Liver (tissue), 9 donors: ENCODE data around the gene PI4K2A. TPM values are rescaled to one million over a fixed set of nuclear protein-coding genes. Genes with fewer than 3 reads are reported as not detected.

Experiments used
- DNase-seq: peaks from one replicate; pipeline ENCODE4 v3.0.0-alpha.2; 2017; ENCODE audit warnings: low spot score
- H3K27ac ChIP-seq, 2 donors: one replicate each; pipeline ENCODE4 v1.7.0; 2013; ENCODE audit warnings: inconsistent platforms in 2 of 2, low read length in 2 of 2, control low read depth in 1 of 2, low read depth in 1 of 2, mild to moderate bottlenecking in 1 of 2
- H3K27me3 ChIP-seq, 4 donors: one replicate each; pipeline versions ENCODE4 v1.6.1 to v1.7.0; 2013; ENCODE audit warnings: low read length in 3 of 4, inconsistent platforms in 1 of 4, mild to moderate bottlenecking in 1 of 4, moderate library complexity in 1 of 4; ENCODE audit not compliant: control insufficient read depth in 4 of 4, insufficient read depth in 4 of 4
- H3K36me3 ChIP-seq, 4 donors: one replicate each; pipeline versions ENCODE4 v1.6.1 to v1.7.0; 2013; ENCODE audit warnings: low read length in 3 of 4, mild to moderate bottlenecking in 3 of 4, low read depth in 1 of 4, moderate library complexity in 1 of 4; ENCODE audit not compliant: control insufficient read depth in 4 of 4, insufficient read depth in 3 of 4
- H3K4me1 ChIP-seq, 4 donors: one replicate each; pipeline versions ENCODE4 v1.6.1 to v1.7.0; 2013; ENCODE audit warnings: low read length in 3 of 4, mild to moderate bottlenecking in 3 of 4, moderate library complexity in 1 of 4; ENCODE audit not compliant: control insufficient read depth in 4 of 4, insufficient read depth in 4 of 4
- H3K4me3 ChIP-seq, 3 donors: one replicate each; pipeline versions ENCODE4 v1.6.1 to v1.7.0; 2013; ENCODE audit warnings: low read length in 3 of 3, control low read depth in 1 of 3, low read depth in 1 of 3, mild to moderate bottlenecking in 1 of 3
- H3K9ac ChIP-seq, 2 donors: one replicate each; pipeline ENCODE4 v1.7.0; 2013; ENCODE audit warnings: low read length in 2 of 2, mild to moderate bottlenecking in 2 of 2, moderate library complexity in 2 of 2, control low read depth in 1 of 2, low read depth in 1 of 2
- H3K9me3 ChIP-seq, 4 donors: one replicate each; pipeline versions ENCODE4 v1.6.1 to v1.7.0; 2013; ENCODE audit warnings: low read length in 3 of 4; ENCODE audit not compliant: control insufficient read depth in 4 of 4
- EGR1 ChIP-seq, 2 donors: IDR thresholded peaks; 2 replicates each; pipeline ENCODE4 v1.6.1; 2016 to 2018; ENCODE audit warnings: antibody characterized with exemption in 2 of 2, low read depth in 2 of 2
- FOXA1 ChIP-seq: IDR thresholded peaks from 2 replicates; pipeline ENCODE4 v1.6.1; 2016; ENCODE audit warnings: antibody characterized with exemption
- FOXA2 ChIP-seq: IDR thresholded peaks from 2 replicates; pipeline ENCODE4 v1.6.1; 2016; ENCODE audit warnings: antibody characterized with exemption
- GABPA ChIP-seq, 2 donors: IDR thresholded peaks in 1 of 2; conservative IDR thresholded peaks in 1 of 2; 2 replicates each; pipeline ENCODE4 v1.6.1; 2016; ENCODE audit warnings: antibody characterized with exemption in 2 of 2, mild to moderate bottlenecking in 1 of 2, moderate library complexity in 1 of 2
- HNF4A ChIP-seq, 2 donors: conservative IDR thresholded peaks; 2 replicates each; pipeline ENCODE4 v1.6.1; 2016; ENCODE audit warnings: antibody characterized with exemption in 2 of 2, mild to moderate bottlenecking in 2 of 2
- HNF4G ChIP-seq: IDR thresholded peaks from 2 replicates; pipeline ENCODE4 v1.6.1; 2016; ENCODE audit warnings: antibody characterized with exemption
- JUND ChIP-seq, 2 donors: IDR thresholded peaks; 2 replicates each; pipeline ENCODE4 v1.6.1; 2016; ENCODE audit warnings: antibody characterized with exemption in 2 of 2
- NR2F2 ChIP-seq: IDR thresholded peaks from 2 replicates; pipeline ENCODE4 v1.6.1; 2016; ENCODE audit warnings: antibody characterized with exemption
- RAD21 ChIP-seq, 2 donors: IDR thresholded peaks; 2 replicates each; pipeline ENCODE4 v1.6.1; 2016; ENCODE audit warnings: antibody characterized with exemption in 2 of 2, mild to moderate bottlenecking in 2 of 2
- RXRA ChIP-seq, 2 donors: IDR thresholded peaks; 2 replicates each; pipeline ENCODE4 v1.6.1; 2017 to 2018; ENCODE audit warnings: antibody characterized with exemption in 2 of 2, mild to moderate bottlenecking in 1 of 2
- SP1 ChIP-seq: IDR thresholded peaks from 2 replicates; pipeline ENCODE4 v1.6.1; 2018; ENCODE audit warnings: antibody characterized with exemption, mild to moderate bottlenecking
- TAF1 ChIP-seq: conservative IDR thresholded peaks from 2 replicates; pipeline ENCODE4 v1.6.1; 2016; ENCODE audit warnings: antibody characterized with exemption, mild to moderate bottlenecking
- YY1 ChIP-seq: IDR thresholded peaks from 2 replicates; pipeline ENCODE4 v1.6.1; 2016; ENCODE audit warnings: antibody characterized with exemption, mild to moderate bottlenecking
- WGBS: extraction: QIAGEN DNeasy Blood & Tissue Kit; methylation state at CpG from one replicate; pipeline ENCODE4 v1.1.7; 2013; 5-methylcytosine and 5-hydroxymethylcytosine counted together
- polyA plus RNA-seq, 2 donors: library from polyadenylated mRNA; stranded (reverse) in 1 of 2; unstranded in 1 of 2; fragments of 200-250 nt in 1 of 2; fragments of >200 nt in 1 of 2; fragmentation: Nextera tagmentation in 1 of 2; extraction: Ambion mirVana in 1 of 2; gene quantifications; one replicate each; pipeline versions ENCODE4 v1.2.1 to v1.2.3, GENCODE V29; 2013 to 2015
- total RNA-seq, 2 donors: library from RNA; depleted of rRNA; stranded (reverse); fragments of >200 nt; gene quantifications; one replicate each; pipeline ENCODE4 v1.2.3, GENCODE V29; 2014
- TF ChIP-seq, protein P1 (sequence below): IDR thresholded peaks from 2 replicates; pipeline ENCODE4 v1.6.1; 2016; ENCODE audit warnings: antibody characterized with exemption
- TF ChIP-seq, protein P2 (sequence below): IDR thresholded peaks from 2 replicates; pipeline ENCODE4 v1.6.1; 2016; ENCODE audit warnings: antibody characterized with exemption
- TF ChIP-seq, protein P3 (sequence below): IDR thresholded peaks from 2 replicates; pipeline ENCODE4 v1.6.1; 2016; ENCODE audit warnings: antibody characterized with exemption, mild to moderate bottlenecking
- TF ChIP-seq, protein P4 (sequence below): IDR thresholded peaks from 2 replicates; pipeline ENCODE4 v1.6.1; 2016; ENCODE audit warnings: antibody characterized with exemption
- TF ChIP-seq, protein P5 (sequence below): fragments of 150-350 bp; IDR thresholded peaks from 2 replicates; pipeline ENCODE4 v1.5.1; 2017; ENCODE audit warnings: improper control_type of control experiment, low read depth, low read length; ENCODE audit not compliant: missing input control
- donor health status: healthy.
- donor health status: healthy.
- donor health status: healthy.
- donor health status: healthy.
- donor health status: healthy.

Gene PI4K2A
- total and polyA plus RNA-seq, 4 donors: 4.4 to 17.6 (median 11.2) TPM

DNA sequence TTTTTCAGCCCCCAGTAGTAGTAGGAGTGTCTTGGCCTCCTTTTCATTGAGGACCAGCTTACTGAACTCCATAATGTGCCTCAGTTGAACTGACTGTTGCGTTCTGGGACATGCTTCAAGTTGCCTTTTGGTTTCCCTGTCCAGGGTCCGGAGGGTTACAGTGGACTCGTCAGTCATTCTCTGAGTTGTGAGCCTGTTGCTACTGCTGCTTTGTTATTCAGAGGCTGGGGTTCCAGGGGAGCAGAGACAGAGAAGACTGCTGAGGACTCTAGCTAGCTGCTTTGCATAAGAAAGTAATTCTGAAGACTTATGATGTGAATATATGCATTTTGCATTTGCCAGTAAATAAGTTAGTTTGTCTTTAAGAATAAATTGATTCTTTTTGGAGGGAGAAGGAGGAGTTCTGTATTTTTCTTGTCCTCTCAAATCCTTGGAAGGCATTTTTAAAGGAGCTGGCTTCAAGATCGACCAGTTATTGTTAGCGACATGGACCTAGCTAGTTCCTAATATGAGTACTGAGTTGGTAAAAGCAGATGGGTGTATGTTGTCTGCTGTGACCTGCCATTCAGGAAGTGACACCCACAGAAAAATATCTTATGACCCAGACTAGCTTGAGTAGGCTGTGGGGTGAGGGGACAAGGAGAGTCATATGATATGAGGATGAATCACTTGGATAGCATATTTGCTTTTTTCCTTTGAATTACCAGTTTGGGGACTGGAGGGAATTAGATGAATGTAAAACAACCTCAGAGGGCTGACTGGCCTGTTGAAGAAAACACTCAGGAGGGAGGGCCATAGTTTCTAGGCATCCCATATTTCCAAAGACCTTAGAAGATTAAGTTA, 8.3 kb downstream of the PI4K2A start:
- H3K4me1 ChIP-seq: peaks cover 0 to 2% (median 0%) of the 10 kb centered on the region in 4 donors
- H3K27me3 ChIP-seq: no peaks in the 10 kb centered on the region
- no peaks in the 10 kb centered on the region for H3K9me3 ChIP-seq
- no peak overlapping the region for H3K4me3 ChIP-seq
- WGBS: 83% methylated on average over 5 of the region's 5 CpGs
- TF ChIP-seq HNF4G (no peak), YY1 (peak; percentile 15), SP1 (no peak), FOXA1 (no peak), JUND (IDR thresholded peaks at IDR 0.05) (peak in 1 of 2 donors; percentile 39), RAD21 (IDR thresholded peaks at IDR 0.05) (no peak), GABPA (IDR thresholded peaks at IDR 0.05 in 1 of 2, conservative IDR thresholded peaks at IDR 0.05 in 1 of 2) (no peak), HNF4A (conservative IDR thresholded peaks at IDR 0.05) (no peak), RXRA (IDR thresholded peaks at IDR 0.05) (no peak), EGR1 (IDR thresholded peaks at IDR 0.05; ENCODE audit: low read depth in 2 of 2) (no peak), FOXA2 (no peak), NR2F2 (no peak), TAF1 (no peak)
- TF ChIP-seq, protein P1, sequence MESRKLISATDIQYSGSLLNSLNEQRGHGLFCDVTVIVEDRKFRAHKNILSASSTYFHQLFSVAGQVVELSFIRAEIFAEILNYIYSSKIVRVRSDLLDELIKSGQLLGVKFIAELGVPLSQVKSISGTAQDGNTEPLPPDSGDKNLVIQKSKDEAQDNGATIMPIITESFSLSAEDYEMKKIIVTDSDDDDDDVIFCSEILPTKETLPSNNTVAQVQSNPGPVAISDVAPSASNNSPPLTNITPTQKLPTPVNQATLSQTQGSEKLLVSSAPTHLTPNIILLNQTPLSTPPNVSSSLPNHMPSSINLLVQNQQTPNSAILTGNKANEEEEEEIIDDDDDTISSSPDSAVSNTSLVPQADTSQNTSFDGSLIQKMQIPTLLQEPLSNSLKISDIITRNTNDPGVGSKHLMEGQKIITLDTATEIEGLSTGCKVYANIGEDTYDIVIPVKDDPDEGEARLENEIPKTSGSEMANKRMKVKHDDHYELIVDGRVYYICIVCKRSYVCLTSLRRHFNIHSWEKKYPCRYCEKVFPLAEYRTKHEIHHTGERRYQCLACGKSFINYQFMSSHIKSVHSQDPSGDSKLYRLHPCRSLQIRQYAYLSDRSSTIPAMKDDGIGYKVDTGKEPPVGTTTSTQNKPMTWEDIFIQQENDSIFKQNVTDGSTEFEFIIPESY: no peak
- TF ChIP-seq, protein P2, sequence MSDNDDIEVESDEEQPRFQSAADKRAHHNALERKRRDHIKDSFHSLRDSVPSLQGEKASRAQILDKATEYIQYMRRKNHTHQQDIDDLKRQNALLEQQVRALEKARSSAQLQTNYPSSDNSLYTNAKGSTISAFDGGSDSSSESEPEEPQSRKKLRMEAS: no peak
- TF ChIP-seq, protein P3, sequence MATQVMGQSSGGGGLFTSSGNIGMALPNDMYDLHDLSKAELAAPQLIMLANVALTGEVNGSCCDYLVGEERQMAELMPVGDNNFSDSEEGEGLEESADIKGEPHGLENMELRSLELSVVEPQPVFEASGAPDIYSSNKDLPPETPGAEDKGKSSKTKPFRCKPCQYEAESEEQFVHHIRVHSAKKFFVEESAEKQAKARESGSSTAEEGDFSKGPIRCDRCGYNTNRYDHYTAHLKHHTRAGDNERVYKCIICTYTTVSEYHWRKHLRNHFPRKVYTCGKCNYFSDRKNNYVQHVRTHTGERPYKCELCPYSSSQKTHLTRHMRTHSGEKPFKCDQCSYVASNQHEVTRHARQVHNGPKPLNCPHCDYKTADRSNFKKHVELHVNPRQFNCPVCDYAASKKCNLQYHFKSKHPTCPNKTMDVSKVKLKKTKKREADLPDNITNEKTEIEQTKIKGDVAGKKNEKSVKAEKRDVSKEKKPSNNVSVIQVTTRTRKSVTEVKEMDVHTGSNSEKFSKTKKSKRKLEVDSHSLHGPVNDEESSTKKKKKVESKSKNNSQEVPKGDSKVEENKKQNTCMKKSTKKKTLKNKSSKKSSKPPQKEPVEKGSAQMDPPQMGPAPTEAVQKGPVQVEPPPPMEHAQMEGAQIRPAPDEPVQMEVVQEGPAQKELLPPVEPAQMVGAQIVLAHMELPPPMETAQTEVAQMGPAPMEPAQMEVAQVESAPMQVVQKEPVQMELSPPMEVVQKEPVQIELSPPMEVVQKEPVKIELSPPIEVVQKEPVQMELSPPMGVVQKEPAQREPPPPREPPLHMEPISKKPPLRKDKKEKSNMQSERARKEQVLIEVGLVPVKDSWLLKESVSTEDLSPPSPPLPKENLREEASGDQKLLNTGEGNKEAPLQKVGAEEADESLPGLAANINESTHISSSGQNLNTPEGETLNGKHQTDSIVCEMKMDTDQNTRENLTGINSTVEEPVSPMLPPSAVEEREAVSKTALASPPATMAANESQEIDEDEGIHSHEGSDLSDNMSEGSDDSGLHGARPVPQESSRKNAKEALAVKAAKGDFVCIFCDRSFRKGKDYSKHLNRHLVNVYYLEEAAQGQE: peak; percentile 19
- TF ChIP-seq, protein P4, sequence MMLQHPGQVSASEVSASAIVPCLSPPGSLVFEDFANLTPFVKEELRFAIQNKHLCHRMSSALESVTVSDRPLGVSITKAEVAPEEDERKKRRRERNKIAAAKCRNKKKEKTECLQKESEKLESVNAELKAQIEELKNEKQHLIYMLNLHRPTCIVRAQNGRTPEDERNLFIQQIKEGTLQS: no peak
- TF ChIP-seq, protein P5, sequence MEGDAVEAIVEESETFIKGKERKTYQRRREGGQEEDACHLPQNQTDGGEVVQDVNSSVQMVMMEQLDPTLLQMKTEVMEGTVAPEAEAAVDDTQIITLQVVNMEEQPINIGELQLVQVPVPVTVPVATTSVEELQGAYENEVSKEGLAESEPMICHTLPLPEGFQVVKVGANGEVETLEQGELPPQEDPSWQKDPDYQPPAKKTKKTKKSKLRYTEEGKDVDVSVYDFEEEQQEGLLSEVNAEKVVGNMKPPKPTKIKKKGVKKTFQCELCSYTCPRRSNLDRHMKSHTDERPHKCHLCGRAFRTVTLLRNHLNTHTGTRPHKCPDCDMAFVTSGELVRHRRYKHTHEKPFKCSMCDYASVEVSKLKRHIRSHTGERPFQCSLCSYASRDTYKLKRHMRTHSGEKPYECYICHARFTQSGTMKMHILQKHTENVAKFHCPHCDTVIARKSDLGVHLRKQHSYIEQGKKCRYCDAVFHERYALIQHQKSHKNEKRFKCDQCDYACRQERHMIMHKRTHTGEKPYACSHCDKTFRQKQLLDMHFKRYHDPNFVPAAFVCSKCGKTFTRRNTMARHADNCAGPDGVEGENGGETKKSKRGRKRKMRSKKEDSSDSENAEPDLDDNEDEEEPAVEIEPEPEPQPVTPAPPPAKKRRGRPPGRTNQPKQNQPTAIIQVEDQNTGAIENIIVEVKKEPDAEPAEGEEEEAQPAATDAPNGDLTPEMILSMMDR: no peak
- H3K36me3 ChIP-seq: peaks cover 3 to 21% (median 11%) of the 10 kb centered on the region in 4 donors
- no peak for DNase-seq
- no peak overlapping the region for H3K9ac ChIP-seq
- peak overlapping the region; percentile 21 to 70 for H3K27ac ChIP-seq
